ENCODE data around the gene COG4.
A peak's percentile ranks its signal among the peaks of the same experiment; 100 is the strongest.

DNA sequence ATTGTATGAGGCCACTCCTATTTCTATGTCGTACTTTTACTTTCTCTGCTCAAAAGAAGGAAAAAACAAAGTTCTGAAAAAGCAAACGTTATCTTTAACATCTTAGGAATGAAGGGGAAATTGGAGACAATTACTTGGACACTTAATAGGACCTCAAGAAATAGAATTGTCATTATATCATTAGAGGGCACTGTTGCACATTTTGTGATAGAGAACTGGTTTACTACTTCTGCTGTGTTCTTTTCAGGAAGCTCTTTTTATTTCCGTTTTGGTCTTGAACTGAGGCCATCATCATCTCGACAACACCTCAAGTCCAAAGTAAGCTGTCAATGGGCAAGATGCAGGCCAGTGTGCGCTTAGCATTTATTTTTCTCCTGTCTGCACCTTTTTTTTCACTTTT lies 14.6 kb downstream of the COG4 start:
- TF ChIP-seq, protein P1, sequence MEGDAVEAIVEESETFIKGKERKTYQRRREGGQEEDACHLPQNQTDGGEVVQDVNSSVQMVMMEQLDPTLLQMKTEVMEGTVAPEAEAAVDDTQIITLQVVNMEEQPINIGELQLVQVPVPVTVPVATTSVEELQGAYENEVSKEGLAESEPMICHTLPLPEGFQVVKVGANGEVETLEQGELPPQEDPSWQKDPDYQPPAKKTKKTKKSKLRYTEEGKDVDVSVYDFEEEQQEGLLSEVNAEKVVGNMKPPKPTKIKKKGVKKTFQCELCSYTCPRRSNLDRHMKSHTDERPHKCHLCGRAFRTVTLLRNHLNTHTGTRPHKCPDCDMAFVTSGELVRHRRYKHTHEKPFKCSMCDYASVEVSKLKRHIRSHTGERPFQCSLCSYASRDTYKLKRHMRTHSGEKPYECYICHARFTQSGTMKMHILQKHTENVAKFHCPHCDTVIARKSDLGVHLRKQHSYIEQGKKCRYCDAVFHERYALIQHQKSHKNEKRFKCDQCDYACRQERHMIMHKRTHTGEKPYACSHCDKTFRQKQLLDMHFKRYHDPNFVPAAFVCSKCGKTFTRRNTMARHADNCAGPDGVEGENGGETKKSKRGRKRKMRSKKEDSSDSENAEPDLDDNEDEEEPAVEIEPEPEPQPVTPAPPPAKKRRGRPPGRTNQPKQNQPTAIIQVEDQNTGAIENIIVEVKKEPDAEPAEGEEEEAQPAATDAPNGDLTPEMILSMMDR (conservative IDR thresholded peaks at IDR 0.05 in 1 of 2, IDR thresholded peaks at IDR 0.05 in 1 of 2; ENCODE audit: extremely low read depth in 1 of 2, insufficient read depth in 1 of 2, low read depth in 1 of 2, low read length in 2 of 2): peak in 1 of 2 donors; percentile 29
- no peak for TF ChIP-seq EZH2 (IDR thresholded peaks at IDR 0.05; ENCODE audit: borderline replicate concordance, low read length)
